ENCODE measurements around the gene C1orf50. TPM values are rescaled to one million over a fixed set of nuclear protein-coding genes. Genes with fewer than 3 reads are reported as not detected.
"Not testable (repeated sequence)": the region's sequence is repeated elsewhere in the genome, so short reads cannot be mapped to it uniquely, and the experiment has no call there.

Gene C1orf50
- total and polyA plus RNA-seq, 8 donors = 1.6 to 3.5 (median 2.6) TPM

- no peak for FAIRE-seq
These were observed 34.9 kb downstream of the C1orf50 start for GRCh38 chr1:42801832-42802473.

GRCh38 chr1:42806171-42806570, 39.1 kb downstream of the C1orf50 start:
- no peak for ATAC-seq
- intact Hi-C loops (cut with DNase I) = no loop called here
- TF ChIP-seq CTCF (IDR thresholded peaks at IDR 0.05) = no peak

More at GRCh38 chr1:42801832-42802473, 34.9 kb downstream of the C1orf50 start:
- no peaks in the 10 kb centered on the region for H3K27me3 ChIP-seq
- TF ChIP-seq CTCF (IDR thresholded peaks at IDR 0.05) = no peak
- intact Hi-C loops (cut with DNase I) = no loop called here
- WGBS, 2 donors = 85 to 87% methylated on average over 8 of the region's 8 CpGs
- H3K4me1 ChIP-seq = peaks cover 0 to 4% (median 0%) of the 10 kb centered on the region in 3 donors
- H3K27ac ChIP-seq = no peak overlapping the region
- no peaks in the 10 kb centered on the region for H3K9me3 ChIP-seq
- H3K36me3 ChIP-seq = no peaks in the 10 kb centered on the region
- no peak overlapping the region for H3K4me3 ChIP-seq
- no peak for DNase-seq
- ATAC-seq = peak in 1 of 4 donors; percentile 27

GRCh38 chr1:42806593-42806992, 39.5 kb downstream of the C1orf50 start:
- WGBS, 2 donors = 89 to 90% methylated on average over 5 of the region's 5 CpGs
- Histone ChIP-seq H3K4me1 (no peaks in the 10 kb centered on the region), H3K36me3 (no peaks in the 10 kb centered on the region), H3K27me3 (no peaks in the 10 kb centered on the region), H3K4me3 (no peak overlapping the region), H3K27ac (no peak overlapping the region), H3K9me3 (no peaks in the 10 kb centered on the region)
- DNase-seq (no peak), FAIRE-seq (no peak), ATAC-seq (no peak)
- intact Hi-C loops (cut with DNase I) = no loop called here
- no peak for TF ChIP-seq CTCF (IDR thresholded peaks at IDR 0.05)

More at GRCh38 chr1:42806171-42806570, 39.1 kb downstream of the C1orf50 start:
- no peak overlapping the region for H3K4me3 ChIP-seq
- H3K27ac ChIP-seq = no peak overlapping the region
- H3K9me3 ChIP-seq = no peaks in the 10 kb centered on the region
- FAIRE-seq = no peak
- H3K27me3 ChIP-seq = no peaks in the 10 kb centered on the region
- no peaks in the 10 kb centered on the region for H3K4me1 ChIP-seq
- H3K36me3 ChIP-seq = no peaks in the 10 kb centered on the region
- DNase-seq = no peak

DNA sequence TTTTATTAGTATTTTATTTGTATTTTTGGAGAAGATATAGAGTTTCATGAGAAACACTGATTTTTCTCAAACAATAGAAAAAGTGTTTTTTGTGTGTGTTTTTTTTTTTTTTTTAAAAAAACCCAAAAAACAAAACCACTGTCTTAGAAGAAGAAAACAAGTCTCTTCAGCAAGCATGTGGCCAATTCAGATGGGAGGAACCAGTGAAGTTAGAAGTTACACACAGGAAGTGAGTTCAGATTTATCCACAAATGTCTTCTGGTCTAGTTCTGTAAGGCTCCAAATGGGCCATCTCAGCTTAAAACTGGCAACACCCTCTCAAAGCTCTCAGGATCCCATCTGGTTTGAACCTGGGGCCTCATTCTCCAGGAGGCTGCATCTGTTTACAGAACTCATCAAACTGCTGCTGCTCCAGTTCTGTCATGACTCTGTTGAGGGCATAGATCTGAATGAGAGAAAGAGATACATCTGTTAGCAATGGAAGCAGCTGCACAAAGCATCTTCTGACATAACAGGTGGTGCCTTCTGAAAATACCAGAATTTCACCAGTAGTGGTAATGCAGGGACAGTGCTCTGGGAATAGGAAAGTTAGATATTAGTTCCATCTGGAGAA, 40.1 kb downstream of the C1orf50 start:
- no peak for TF ChIP-seq CTCF (IDR thresholded peaks at IDR 0.05)
- intact Hi-C loops (cut with DNase I) = no loop called here
- FAIRE-seq = no peak

DNA sequence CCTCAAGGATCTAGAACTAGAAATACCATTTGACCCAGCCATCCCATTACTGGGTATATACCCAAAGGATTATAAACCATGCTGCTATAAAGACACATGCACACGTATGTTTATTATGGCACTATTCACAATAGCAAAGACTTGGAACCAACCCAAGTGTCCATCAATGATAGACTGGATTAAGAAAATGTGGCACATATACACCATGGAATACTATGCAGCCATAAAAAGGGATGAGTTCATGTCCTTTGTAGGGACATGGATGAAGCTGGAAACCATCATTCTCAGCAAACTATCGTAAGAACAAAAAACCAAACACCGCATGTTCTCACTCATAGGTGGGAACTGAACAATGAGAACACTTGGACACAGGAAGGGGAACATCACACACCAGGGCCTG, 47.8 kb downstream of the C1orf50 start:
- FAIRE-seq; ATAC-seq; intact Hi-C loops (cut with DNase I); H3K27me3 ChIP-seq; H3K4me3 ChIP-seq; H3K36me3 ChIP-seq; H3K27ac ChIP-seq; DNase-seq; H3K9me3 ChIP-seq: not testable (repeated sequence)
- H3K4me1 ChIP-seq = peaks cover 0 to 24% (median 7%) of the 10 kb centered on the region in 3 donors
- WGBS, 2 donors = 84 to 95% methylated on average over 2 to 3 of the region's 3 CpGs

More for the DNA sequence above, 40.1 kb downstream of the C1orf50 start:
- H3K4me3 ChIP-seq = no peak overlapping the region
- no peaks in the 10 kb centered on the region for H3K9me3 ChIP-seq
- DNase-seq (no peak), ATAC-seq (no peak)
- no peaks in the 10 kb centered on the region for H3K27me3 ChIP-seq
- no peaks in the 10 kb centered on the region for H3K36me3 ChIP-seq
- no peak overlapping the region for H3K27ac ChIP-seq
- H3K4me1 ChIP-seq = no peaks in the 10 kb centered on the region

All from pancreas (tissue), 10 donors.